ENCODE measurements around the gene SCN1A. TPM values are rescaled to one million over a fixed set of nuclear protein-coding genes. Genes with fewer than 3 reads are reported as not detected.

Gene SCN1A
- total and polyA plus RNA-seq, 2 of the 8 experiments (the other 6 are each of a cell fraction or from before 2014, with no cell fraction given) = 0.18 to 1.9 TPM

GRCh38 chr2:166127217-166128155 lies at the start of gene SCN1A (continued):
- no peak for TF ChIP-seq EGR1 (IDR thresholded peaks at IDR 0.05; ENCODE audit: borderline replicate concordance, low read depth, low read length)
- no peak for TF ChIP-seq EZH2 (IDR thresholded peaks at IDR 0.05; ENCODE audit: low read depth, low read length, severe bottlenecking)
- no peak for TF ChIP-seq KDM5A (IDR thresholded peaks at IDR 0.05; ENCODE audit: low read length)
